Measurements from ENCODE around the gene SLC18A3.
A peak's percentile ranks its signal among the peaks of the same experiment; 100 is the strongest.

SLC18A3 gene

GRCh38 chr10:49645871-49646870 lies 36.1 kb downstream of the SLC18A3 start:
- H3K27ac Mint-ChIP-seq, result no peak overlapping the region
- no peak for ATAC-seq
- no peak overlapping the region for H3K4me3 Mint-ChIP-seq
- peaks cover 9% of the 10 kb centered on the region for H3K4me1 Mint-ChIP-seq
- no peaks in the 10 kb centered on the region for H3K36me3 Mint-ChIP-seq
- H3K9me3 Mint-ChIP-seq, result no peaks in the 10 kb centered on the region
- no peak for DNase-seq (ENCODE audit: low spot score in 2 of 2)

- Mint-ChIP-seq H3K4me3 (no peak overlapping the region), H3K9me3 (no peaks in the 10 kb centered on the region), H3K36me3 (no peaks in the 10 kb centered on the region), H3K4me1 (peaks cover 9% of the 10 kb centered on the region), H3K27ac (no peak overlapping the region)
- DNase-seq (ENCODE audit: low spot score in 2 of 2), result no peak
- ATAC-seq, result no peak
These were observed 37.4 kb downstream of the SLC18A3 start for GRCh38 chr10:49647554-49647953.

GRCh38 chr10:49647985-49648795 lies 38.1 kb downstream of the SLC18A3 start:
- H3K36me3 Mint-ChIP-seq, result no peaks in the 10 kb centered on the region
- no peak for ATAC-seq

GRCh38 chr10:49649294-49649693 lies 39.2 kb downstream of the SLC18A3 start:
- ATAC-seq, result peak; percentile 54
- H3K4me3 Mint-ChIP-seq, result no peak overlapping the region

More at GRCh38 chr10:49647985-49648795, 38.1 kb downstream of the SLC18A3 start:
- Mint-ChIP-seq H3K4me3 (no peak overlapping the region), H3K27ac (no peak overlapping the region), H3K9me3 (no peaks in the 10 kb centered on the region), H3K4me1 (peaks cover 9% of the 10 kb centered on the region)
- DNase-seq (ENCODE audit: low spot score in 2 of 2), result no peak

GRCh38 chr10:49649936-49650723 lies 40.0 kb downstream of the SLC18A3 start:
- peaks cover 9% of the 10 kb centered on the region for H3K4me1 Mint-ChIP-seq
- no peak overlapping the region for H3K4me3 Mint-ChIP-seq
- peak in 1 of 2 donors; percentile 48 for DNase-seq (ENCODE audit: low spot score in 2 of 2)
- H3K36me3 Mint-ChIP-seq, result no peaks in the 10 kb centered on the region
- no peak for ATAC-seq
- H3K9me3 Mint-ChIP-seq, result no peaks in the 10 kb centered on the region
- H3K27ac Mint-ChIP-seq, result no peak overlapping the region

More at GRCh38 chr10:49649294-49649693, 39.2 kb downstream of the SLC18A3 start:
- Mint-ChIP-seq H3K4me1 (peaks cover 9% of the 10 kb centered on the region), H3K27ac (no peak overlapping the region), H3K36me3 (no peaks in the 10 kb centered on the region), H3K9me3 (no peaks in the 10 kb centered on the region)
- peak in 1 of 2 donors; percentile 53 for DNase-seq (ENCODE audit: low spot score in 2 of 2)

GRCh38 chr10:49650724-49651034 lies 40.6 kb downstream of the SLC18A3 start:
- Mint-ChIP-seq H3K36me3 (no peaks in the 10 kb centered on the region), H3K27ac (no peak overlapping the region), H3K4me3 (no peak overlapping the region), H3K9me3 (no peaks in the 10 kb centered on the region), H3K4me1 (peaks cover 9% of the 10 kb centered on the region)
- peak in 1 of 2 donors; percentile 39 for DNase-seq (ENCODE audit: low spot score in 2 of 2)
- no peak for ATAC-seq

GRCh38 chr10:49651039-49651835 lies 41.1 kb downstream of the SLC18A3 start:
- no peaks in the 10 kb centered on the region for H3K9me3 Mint-ChIP-seq
- no peaks in the 10 kb centered on the region for H3K36me3 Mint-ChIP-seq
- no peak overlapping the region for H3K4me3 Mint-ChIP-seq
- peaks cover 9% of the 10 kb centered on the region for H3K4me1 Mint-ChIP-seq
- DNase-seq (ENCODE audit: low spot score in 2 of 2), result peak in 1 of 2 donors; percentile 40
- H3K27ac Mint-ChIP-seq, result no peak overlapping the region
- ATAC-seq, result no peak

GRCh38 chr10:49651917-49652316 lies 41.8 kb downstream of the SLC18A3 start:
- no peaks in the 10 kb centered on the region for H3K36me3 Mint-ChIP-seq
- H3K9me3 Mint-ChIP-seq, result no peaks in the 10 kb centered on the region
- no peak overlapping the region for H3K27ac Mint-ChIP-seq
- ATAC-seq (no peak), DNase-seq (ENCODE audit: low spot score in 2 of 2) (no peak)
- H3K4me3 Mint-ChIP-seq, result no peak overlapping the region
- peaks cover 9% of the 10 kb centered on the region for H3K4me1 Mint-ChIP-seq

- ATAC-seq (no peak), DNase-seq (ENCODE audit: low spot score in 2 of 2) (peak in 1 of 2 donors; percentile 42)
- Mint-ChIP-seq H3K4me3 (no peak overlapping the region), H3K27ac (no peak overlapping the region), H3K4me1 (peaks cover 9% of the 10 kb centered on the region), H3K9me3 (no peaks in the 10 kb centered on the region), H3K36me3 (no peaks in the 10 kb centered on the region)
These were observed 42.5 kb downstream of the SLC18A3 start for GRCh38 chr10:49652421-49653272.

- no peaks in the 10 kb centered on the region for H3K9me3 Mint-ChIP-seq
- H3K4me3 Mint-ChIP-seq, result no peak overlapping the region
- no peak overlapping the region for H3K27ac Mint-ChIP-seq
- DNase-seq (ENCODE audit: low spot score in 2 of 2), result peak in 1 of 2 donors; percentile 39
- H3K36me3 Mint-ChIP-seq, result no peaks in the 10 kb centered on the region
- peaks cover 9% of the 10 kb centered on the region for H3K4me1 Mint-ChIP-seq
- no peak for ATAC-seq
These were observed 43.3 kb downstream of the SLC18A3 start for GRCh38 chr10:49653273-49653929.

GRCh38 chr10:49654036-49654693 lies 44.1 kb downstream of the SLC18A3 start:
- H3K36me3 Mint-ChIP-seq, result no peaks in the 10 kb centered on the region
- DNase-seq (ENCODE audit: low spot score in 2 of 2), result peak in 1 of 2 donors; percentile 30
- ATAC-seq, result no peak
- no peak overlapping the region for H3K27ac Mint-ChIP-seq
- no peak overlapping the region for H3K4me3 Mint-ChIP-seq
- H3K4me1 Mint-ChIP-seq, result peaks cover 7% of the 10 kb centered on the region
- H3K9me3 Mint-ChIP-seq, result peaks cover 6% of the 10 kb centered on the region

GRCh38 chr10:49655099-49655498 lies 45.0 kb downstream of the SLC18A3 start:
- ATAC-seq, result no peak
- H3K4me3 Mint-ChIP-seq, result no peak overlapping the region
- no peaks in the 10 kb centered on the region for H3K4me1 Mint-ChIP-seq
- no peak overlapping the region for H3K27ac Mint-ChIP-seq
- DNase-seq (ENCODE audit: low spot score in 2 of 2), result peak in 1 of 2 donors; percentile 23
- H3K9me3 Mint-ChIP-seq, result peaks cover 11% of the 10 kb centered on the region
- no peaks in the 10 kb centered on the region for H3K36me3 Mint-ChIP-seq

Data from stimulated activated effector memory CD8-positive, alpha-beta T cell treated with anti-CD3 and anti-CD28 coated beads, Interleukin-12 subunit alpha, Interleukin-12 subunit beta, amount 100 ng/mL, for 72 hours (primary cell).